ENCODE measurements around the gene TMEM178B. TPM values are rescaled to one million over a fixed set of nuclear protein-coding genes. Genes with fewer than 3 reads are reported as not detected.
"Not testable (repeated sequence)": the region's sequence is repeated elsewhere in the genome, so short reads cannot be mapped to it uniquely, and the experiment has no call there.

Gene TMEM178B
- total RNA-seq, 2 experiments from 2014 or later, result 0.05 to 0.10 TPM

GRCh38 chr7:141381794-141382427 is 308.0 kb downstream of the TMEM178B start:
- ATAC-seq (no peak), DNase-seq (no peak)
- Mint-ChIP-seq H3K9me3 (ENCODE audit: insufficient read depth) (no peaks in the 10 kb centered on the region), H3K36me3 (ENCODE audit: low read depth) (no peaks in the 10 kb centered on the region), H3K27ac (no peak overlapping the region), H3K4me1 (ENCODE audit: low read depth) (no peaks in the 10 kb centered on the region), H3K4me3 (no peak overlapping the region), H3K27me3 (ENCODE audit: low read depth) (peaks cover 18% of the 10 kb centered on the region)
- ChIA-PET CTCF (no interaction called here), POLR2A (no interaction called here)

- H3K4me1 Mint-ChIP-seq (ENCODE audit: low read depth); ATAC-seq; H3K27ac Mint-ChIP-seq; CTCF ChIA-PET; H3K9me3 Mint-ChIP-seq (ENCODE audit: insufficient read depth); POLR2A ChIA-PET; H3K36me3 Mint-ChIP-seq (ENCODE audit: low read depth); H3K4me3 Mint-ChIP-seq; DNase-seq: not testable (repeated sequence)
- peaks cover 18% of the 10 kb centered on the region for H3K27me3 Mint-ChIP-seq (ENCODE audit: low read depth)
These were observed 309.5 kb downstream of the TMEM178B start for GRCh38 chr7:141383356-141383755.

GRCh38 chr7:141386881-141387280 is 313.0 kb downstream of the TMEM178B start:
- H3K9me3 Mint-ChIP-seq (ENCODE audit: insufficient read depth), result no peaks in the 10 kb centered on the region
- no peaks in the 10 kb centered on the region for H3K36me3 Mint-ChIP-seq (ENCODE audit: low read depth)
- H3K27ac Mint-ChIP-seq, result no peak overlapping the region
- no peaks in the 10 kb centered on the region for H3K4me1 Mint-ChIP-seq (ENCODE audit: low read depth)
- peaks cover 13% of the 10 kb centered on the region for H3K27me3 Mint-ChIP-seq (ENCODE audit: low read depth)
- CTCF ChIA-PET, result interaction anchor here (1.3 kb wide), 1 partner anchor 14 kb away, joined by 3 read pairs; no protein-coding TSS in a partner anchor
- no peak for ATAC-seq
- DNase-seq, result no peak
- H3K4me3 Mint-ChIP-seq, result no peak overlapping the region
- POLR2A ChIA-PET, result no interaction called here

- CTCF ChIA-PET, result interaction anchor here (1.3 kb wide), 1 partner anchor 13 kb away, joined by 3 read pairs; no protein-coding TSS in a partner anchor
- Mint-ChIP-seq H3K4me1 (ENCODE audit: low read depth) (no peaks in the 10 kb centered on the region), H3K4me3 (no peak overlapping the region), H3K27me3 (ENCODE audit: low read depth) (peaks cover 10% of the 10 kb centered on the region), H3K27ac (no peak overlapping the region), H3K9me3 (ENCODE audit: insufficient read depth) (no peaks in the 10 kb centered on the region), H3K36me3 (ENCODE audit: low read depth) (no peaks in the 10 kb centered on the region)
- POLR2A ChIA-PET, result no interaction called here
- ATAC-seq (no peak), DNase-seq (no peak)
These were observed 313.8 kb downstream of the TMEM178B start for GRCh38 chr7:141387521-141388217.

GRCh38 chr7:141389140-141389796 is 315.4 kb downstream of the TMEM178B start:
- peaks cover 7% of the 10 kb centered on the region for H3K27me3 Mint-ChIP-seq (ENCODE audit: low read depth)
- ChIA-PET POLR2A (no interaction called here), CTCF (no interaction called here)
- H3K36me3 Mint-ChIP-seq (ENCODE audit: low read depth), result no peaks in the 10 kb centered on the region
- H3K9me3 Mint-ChIP-seq (ENCODE audit: insufficient read depth), result no peaks in the 10 kb centered on the region
- no peak overlapping the region for H3K27ac Mint-ChIP-seq
- DNase-seq (no peak), ATAC-seq (no peak)
- no peak overlapping the region for H3K4me3 Mint-ChIP-seq
- no peaks in the 10 kb centered on the region for H3K4me1 Mint-ChIP-seq (ENCODE audit: low read depth)

- CTCF ChIA-PET, result no interaction called here
- POLR2A ChIA-PET, result no interaction called here
- Mint-ChIP-seq H3K4me1 (ENCODE audit: low read depth) (no peaks in the 10 kb centered on the region), H3K4me3 (no peak overlapping the region), H3K9me3 (ENCODE audit: insufficient read depth) (no peaks in the 10 kb centered on the region), H3K27ac (no peak overlapping the region), H3K27me3 (ENCODE audit: low read depth) (peaks cover 7% of the 10 kb centered on the region), H3K36me3 (ENCODE audit: low read depth) (no peaks in the 10 kb centered on the region)
- DNase-seq (no peak), ATAC-seq (no peak)
These were observed 316.5 kb downstream of the TMEM178B start for GRCh38 chr7:141390339-141390738.

- ATAC-seq (no peak), DNase-seq (no peak)
- ChIA-PET CTCF (no interaction called here), POLR2A (no interaction called here)
- Mint-ChIP-seq H3K36me3 (ENCODE audit: low read depth) (no peaks in the 10 kb centered on the region), H3K27me3 (ENCODE audit: low read depth) (peaks cover 3% of the 10 kb centered on the region), H3K4me1 (ENCODE audit: low read depth) (no peaks in the 10 kb centered on the region), H3K4me3 (no peak overlapping the region), H3K27ac (no peak overlapping the region), H3K9me3 (ENCODE audit: insufficient read depth) (no peaks in the 10 kb centered on the region)
These were observed 319.2 kb downstream of the TMEM178B start for GRCh38 chr7:141393056-141393455.

- no peaks in the 10 kb centered on the region for H3K9me3 Mint-ChIP-seq (ENCODE audit: insufficient read depth)
- ChIA-PET POLR2A (no interaction called here), CTCF (no interaction called here)
- no peak overlapping the region for H3K27ac Mint-ChIP-seq
- H3K36me3 Mint-ChIP-seq (ENCODE audit: low read depth), result no peaks in the 10 kb centered on the region
- H3K4me1 Mint-ChIP-seq (ENCODE audit: low read depth), result no peaks in the 10 kb centered on the region
- H3K4me3 Mint-ChIP-seq, result no peak overlapping the region
- DNase-seq, result no peak
- no peaks in the 10 kb centered on the region for H3K27me3 Mint-ChIP-seq (ENCODE audit: low read depth)
- ATAC-seq, result no peak
These were observed 323.6 kb downstream of the TMEM178B start for GRCh38 chr7:141397236-141398163.

GRCh38 chr7:141400356-141400755 is 326.5 kb downstream of the TMEM178B start:
- ATAC-seq, result no peak
- no peaks in the 10 kb centered on the region for H3K27me3 Mint-ChIP-seq (ENCODE audit: low read depth)
- H3K4me3 Mint-ChIP-seq, result no peak overlapping the region
- no peaks in the 10 kb centered on the region for H3K9me3 Mint-ChIP-seq (ENCODE audit: insufficient read depth)
- H3K36me3 Mint-ChIP-seq (ENCODE audit: low read depth), result no peaks in the 10 kb centered on the region
- DNase-seq, result no peak
- H3K27ac Mint-ChIP-seq, result no peak overlapping the region
- POLR2A ChIA-PET, result no interaction called here
- CTCF ChIA-PET, result interaction anchor here (0.9 kb wide), 1 partner anchor 13 kb away, joined by 3 read pairs; no protein-coding TSS in a partner anchor
- no peaks in the 10 kb centered on the region for H3K4me1 Mint-ChIP-seq (ENCODE audit: low read depth)

GRCh38 chr7:141402277-141402996 is 328.6 kb downstream of the TMEM178B start:
- ATAC-seq (no peak), DNase-seq (no peak)
- CTCF ChIA-PET, result no interaction called here
- H3K9me3 Mint-ChIP-seq (ENCODE audit: insufficient read depth), result no peaks in the 10 kb centered on the region
- no peak overlapping the region for H3K27ac Mint-ChIP-seq
- POLR2A ChIA-PET, result no interaction called here
- no peak overlapping the region for H3K4me3 Mint-ChIP-seq
- H3K27me3 Mint-ChIP-seq (ENCODE audit: low read depth), result no peaks in the 10 kb centered on the region
- H3K4me1 Mint-ChIP-seq (ENCODE audit: low read depth), result no peaks in the 10 kb centered on the region
- no peaks in the 10 kb centered on the region for H3K36me3 Mint-ChIP-seq (ENCODE audit: low read depth)

GRCh38 chr7:141403846-141404245 is 330.0 kb downstream of the TMEM178B start:
- CTCF ChIA-PET; H3K27ac Mint-ChIP-seq; H3K36me3 Mint-ChIP-seq (ENCODE audit: low read depth); ATAC-seq; H3K4me1 Mint-ChIP-seq (ENCODE audit: low read depth); H3K9me3 Mint-ChIP-seq (ENCODE audit: insufficient read depth); H3K27me3 Mint-ChIP-seq (ENCODE audit: low read depth); DNase-seq; H3K4me3 Mint-ChIP-seq; POLR2A ChIA-PET: not testable (repeated sequence)
